GM12875 (cell line): Measurements from ENCODE around the gene HOXB2.

ENCODE experiments used
- H3K4me3 ChIP-seq: one replicate; pipeline ENCODE4 v1.5.1; 2011; ENCODE audit warnings: low read depth, low read length, control low read depth
- CTCF ChIP-seq: IDR thresholded peaks from 2 replicates; pipeline ENCODE4 v1.5.1; 2011; ENCODE audit warnings: low read depth, mild to moderate bottlenecking, control low read depth, inconsistent platforms, low read length, moderate library complexity, borderline replicate concordance; ENCODE audit not compliant: insufficient read depth

The HOXB2 gene

GRCh38 chr17:48499735-48500434 is 45.0 kb downstream of the HOXB2 start:
- TF ChIP-seq CTCF: no peak

GRCh38 chr17:48499248-48499647 is 45.7 kb downstream of the HOXB2 start:
- H3K4me3 ChIP-seq: no peak overlapping the region
- no peak for TF ChIP-seq CTCF

More at GRCh38 chr17:48499735-48500434, 45.0 kb downstream of the HOXB2 start:
- H3K4me3 ChIP-seq: no peak overlapping the region

GRCh38 chr17:48498164-48498850 is 46.6 kb downstream of the HOXB2 start:
- H3K4me3 ChIP-seq: no peak overlapping the region
- TF ChIP-seq CTCF: no peak

GRCh38 chr17:48497103-48497502 is 47.8 kb downstream of the HOXB2 start:
- TF ChIP-seq CTCF: no peak
- H3K4me3 ChIP-seq: no peak overlapping the region

- no peak overlapping the region for H3K4me3 ChIP-seq
- TF ChIP-seq CTCF: no peak
Observed at GRCh38 chr17:48494335-48494734, 50.6 kb downstream of the HOXB2 start.
